Stimulated activated CD4-positive, alpha-beta T cell treated with anti-CD3 and anti-CD28 coated beads, Interleukin-1b, Interleukin-23, amount 100 ng/mL, for 24 hours (primary cell): ENCODE measurements around the gene FAM120C.

Experiments used
- DNase-seq, 4 experiments: peaks; one replicate each; pipeline ENCODE4 v3.0.0-alpha.2; 2020; ENCODE audit warnings: low read depth in 4 of 4, low spot score in 1 of 4

Gene FAM120C

GRCh38 chrX:54157561-54157960 lies 25.5 kb downstream of the FAM120C start:
- DNase-seq = no peak

- DNase-seq = no peak
Measured at GRCh38 chrX:54134269-54134668, 48.8 kb downstream of the FAM120C start.

GRCh38 chrX:54116391-54116790 lies 66.7 kb downstream of the FAM120C start:
- no peak for DNase-seq

GRCh38 chrX:54093571-54093970 lies 89.5 kb downstream of the FAM120C start:
- no peak for DNase-seq

- no peak for DNase-seq
Measured at GRCh38 chrX:54093159-54093558, 89.9 kb downstream of the FAM120C start.

GRCh38 chrX:54090880-54091279 lies 92.2 kb downstream of the FAM120C start:
- no peak for DNase-seq

- no peak for DNase-seq
Measured at GRCh38 chrX:54089191-54089590, 93.9 kb downstream of the FAM120C start.

GRCh38 chrX:54087661-54088060 lies 95.4 kb downstream of the FAM120C start:
- DNase-seq = no peak

- DNase-seq = no peak
Measured at GRCh38 chrX:54085666-54086065, 97.4 kb downstream of the FAM120C start.

DNA sequence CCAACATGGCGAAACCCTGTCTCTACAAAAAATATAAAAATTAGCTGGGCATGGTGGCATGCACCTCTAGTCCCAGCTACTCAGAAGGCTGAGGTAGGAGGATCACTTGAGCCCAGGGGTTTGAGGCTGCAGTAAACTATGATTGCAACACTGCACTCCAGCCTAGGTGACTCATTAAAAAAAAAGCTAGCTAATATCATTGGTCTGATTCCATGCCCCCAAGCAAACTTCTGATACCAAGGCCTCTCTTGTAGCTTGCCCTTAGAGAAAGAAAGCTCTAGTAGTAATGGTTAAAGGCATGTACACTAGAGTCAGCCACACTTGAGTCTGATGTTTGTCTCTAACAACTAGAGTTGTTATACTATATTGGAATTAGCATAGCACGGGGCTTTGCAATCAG lies 106.2 kb downstream of the FAM120C start:
- no peak for DNase-seq

GRCh38 chrX:54074826-54075225 lies 108.2 kb downstream of the FAM120C start:
- no peak for DNase-seq

DNA sequence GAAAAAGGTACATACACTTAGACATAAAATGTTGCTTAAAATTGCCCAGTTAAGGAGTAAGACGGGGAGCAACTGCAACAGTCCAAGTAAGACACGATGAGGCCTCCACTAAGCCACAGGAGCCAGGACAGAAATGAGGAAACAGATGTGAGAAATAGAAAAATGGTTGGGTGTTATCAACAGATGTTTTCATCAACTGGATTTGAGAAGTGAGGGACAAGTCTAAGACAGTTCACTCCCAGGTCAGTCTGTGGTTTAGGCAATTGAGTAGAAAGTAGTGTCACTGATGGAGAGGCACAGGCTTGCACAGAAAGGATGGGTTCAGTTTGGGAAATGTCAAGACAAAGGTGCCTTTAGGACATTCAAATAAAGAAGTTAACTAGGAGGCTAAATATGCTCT lies 115.3 kb downstream of the FAM120C start:
- DNase-seq = no peak

- DNase-seq = no peak
Measured at GRCh38 chrX:54066841-54067240, 116.2 kb downstream of the FAM120C start.

- no peak for DNase-seq
Measured at GRCh38 chrX:54064564-54064963, 118.5 kb downstream of the FAM120C start.

DNA sequence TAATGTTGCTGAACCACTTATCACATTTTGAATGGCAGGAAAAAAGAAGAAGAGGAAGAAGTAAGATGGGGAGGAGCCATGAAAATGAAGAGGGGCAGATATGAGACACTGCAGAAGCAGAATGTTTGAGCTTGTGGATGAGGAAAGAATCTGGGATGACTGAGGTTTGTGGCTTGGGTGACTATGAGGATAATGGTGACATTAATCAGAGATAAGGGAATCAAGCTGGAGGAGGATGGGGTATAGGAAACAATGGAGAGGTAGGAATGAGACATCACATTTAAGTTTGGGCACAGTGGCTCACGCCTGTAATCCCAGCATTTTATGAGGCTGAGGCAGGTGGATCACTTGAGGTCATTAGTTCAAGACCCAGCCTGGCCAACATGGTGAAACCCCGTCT lies 119.7 kb downstream of the FAM120C start:
- DNase-seq = no peak

DNA sequence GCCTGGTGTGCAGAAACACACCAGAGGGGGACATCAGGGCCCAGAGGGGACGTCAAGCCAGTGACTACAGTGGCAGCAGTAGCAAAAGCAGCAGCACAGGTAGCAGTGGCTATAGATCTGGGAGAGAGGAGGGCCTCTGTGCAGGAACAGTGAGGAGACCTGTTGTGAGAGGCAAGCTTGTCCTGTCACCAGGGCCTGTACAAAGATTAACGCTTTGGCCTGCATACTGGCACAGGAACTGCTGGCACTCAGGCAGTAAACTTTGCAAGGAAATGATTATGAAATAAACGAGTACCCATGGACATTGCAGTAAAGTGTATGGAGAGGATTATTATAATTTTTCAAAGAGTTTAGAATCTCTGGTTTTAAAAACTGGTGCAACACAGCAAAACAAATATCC lies 133.3 kb downstream of the FAM120C start:
- DNase-seq = no peak

DNA sequence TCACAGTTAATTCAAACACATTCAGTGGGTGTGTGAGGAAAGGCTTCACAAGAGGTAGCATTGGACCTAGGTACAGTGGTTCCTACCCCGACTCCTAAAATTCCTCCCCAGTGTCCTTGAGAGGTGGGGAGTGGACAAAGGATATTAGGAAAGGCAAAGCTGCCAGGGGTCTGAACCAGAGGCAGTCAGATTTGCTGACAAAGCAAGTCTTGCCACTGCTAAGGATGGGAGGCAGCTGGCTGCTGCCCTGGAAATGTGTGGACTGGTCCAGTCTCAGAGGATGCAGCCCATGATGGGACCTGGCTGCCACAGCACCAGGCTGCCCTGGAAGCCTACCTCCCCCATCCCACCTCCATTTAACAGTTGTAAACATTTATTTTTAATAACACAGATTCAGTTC lies 134.6 kb downstream of the FAM120C start:
- no peak for DNase-seq

DNA sequence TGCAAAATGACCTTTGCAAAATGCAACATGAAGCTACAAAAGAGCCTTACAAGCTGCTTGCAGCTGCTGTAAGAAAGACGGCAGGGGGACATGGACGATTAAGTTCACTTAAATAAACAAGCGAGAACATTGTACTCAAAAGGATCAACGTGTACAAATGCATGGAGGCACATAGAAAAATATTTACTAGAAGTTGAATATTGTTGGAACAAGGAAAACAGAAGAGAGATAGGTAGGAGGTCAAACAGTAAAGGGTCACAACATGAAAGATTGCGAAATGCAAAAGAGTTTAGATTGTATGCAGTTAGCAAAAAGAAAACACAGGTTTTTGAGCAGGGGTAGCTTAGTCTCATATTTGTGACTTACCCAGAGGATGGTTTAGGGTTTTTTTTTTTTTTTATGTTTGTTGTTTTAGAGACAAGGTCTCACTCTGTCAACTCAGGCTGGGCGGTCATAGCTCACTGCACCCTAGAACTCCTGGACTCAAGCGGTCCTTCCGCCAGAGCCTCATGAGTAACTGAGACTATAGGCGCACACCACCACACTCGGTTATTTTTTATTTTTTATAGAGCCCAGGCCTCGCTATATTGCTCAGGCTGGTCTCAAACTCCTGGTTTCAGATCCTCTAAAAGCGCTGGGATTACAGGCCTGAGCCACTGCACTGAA lies 137.4 kb downstream of the FAM120C start:
- DNase-seq = no peak

GRCh38 chrX:54044877-54045338 lies 138.1 kb downstream of the FAM120C start:
- no peak for DNase-seq

DNA sequence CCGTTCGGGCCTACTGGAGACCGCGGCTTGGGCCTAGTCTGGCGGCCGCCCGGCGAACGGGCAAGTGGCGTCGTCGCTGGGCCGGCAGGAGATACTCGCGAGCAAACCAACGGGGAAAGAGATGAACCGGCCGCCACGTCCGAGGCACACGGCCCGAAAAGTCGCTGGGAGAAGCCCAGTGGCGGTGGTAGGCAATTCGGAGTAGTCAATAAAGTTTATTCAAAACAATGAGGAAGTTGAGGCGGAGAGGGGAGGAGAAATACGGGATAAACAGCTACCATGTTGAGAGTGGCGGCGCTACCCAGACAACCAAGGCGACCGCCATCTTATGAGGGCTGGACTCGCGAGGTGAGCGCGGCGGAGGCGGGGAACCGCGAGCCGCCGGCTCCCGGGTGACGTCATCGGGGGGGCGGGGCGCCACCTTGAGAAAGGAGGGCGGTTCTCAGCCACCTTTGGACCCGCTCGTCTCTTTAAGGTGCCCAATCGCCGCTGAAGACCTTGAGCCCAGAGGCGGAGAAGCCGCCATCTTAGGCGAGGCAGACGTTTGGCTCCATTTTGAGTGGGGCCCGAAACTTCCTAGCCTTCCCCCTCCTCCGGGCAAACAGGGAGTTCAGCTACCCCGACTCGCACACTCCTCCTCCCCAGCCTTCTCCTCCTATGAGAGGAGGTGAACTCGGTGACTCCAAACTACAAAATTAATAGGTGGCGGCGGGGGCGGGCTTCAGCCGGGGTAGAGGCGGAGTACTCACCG lies 138.8 kb downstream of the FAM120C start, which contains the start of gene PHF8:
Gene PHF8 (minus strand): TSS at position 348 of the 751 bp plus-strand sequence. CDS start 1,745 bp downstream, outside the sequence.
- peak; percentile 74 to 90 (median 85) for DNase-seq

DNA sequence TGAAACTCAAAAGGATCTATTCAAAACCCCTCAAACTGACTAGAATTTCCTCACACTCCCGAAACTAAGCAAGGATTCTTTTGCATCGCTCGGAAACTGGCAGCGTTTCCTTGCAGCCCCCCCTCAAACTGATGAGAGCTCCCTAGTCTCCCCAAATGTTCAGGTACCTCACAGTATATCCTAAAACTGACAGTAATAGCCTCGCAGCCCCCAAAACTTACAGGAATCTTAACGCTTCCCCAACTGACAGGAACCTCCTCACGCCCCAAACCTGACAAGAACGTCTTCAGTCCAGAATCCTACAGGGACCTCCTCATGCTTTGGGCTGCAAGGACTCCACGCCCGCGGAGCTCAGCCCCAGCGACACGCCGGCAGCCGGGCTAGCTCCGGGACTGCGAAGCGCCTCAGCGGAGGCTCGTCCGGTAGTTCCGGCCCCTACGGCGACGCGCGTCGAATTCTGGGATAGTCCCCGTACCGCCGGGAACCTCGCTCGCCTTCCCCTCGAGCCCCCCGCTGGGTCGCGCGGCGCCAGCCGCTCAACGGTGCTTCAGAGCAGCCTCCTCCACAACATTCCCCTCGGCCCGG lies 139.4 kb downstream of the FAM120C start:
- DNase-seq = peak in 2 of 4 experiments; percentile 4 to 7

DNA sequence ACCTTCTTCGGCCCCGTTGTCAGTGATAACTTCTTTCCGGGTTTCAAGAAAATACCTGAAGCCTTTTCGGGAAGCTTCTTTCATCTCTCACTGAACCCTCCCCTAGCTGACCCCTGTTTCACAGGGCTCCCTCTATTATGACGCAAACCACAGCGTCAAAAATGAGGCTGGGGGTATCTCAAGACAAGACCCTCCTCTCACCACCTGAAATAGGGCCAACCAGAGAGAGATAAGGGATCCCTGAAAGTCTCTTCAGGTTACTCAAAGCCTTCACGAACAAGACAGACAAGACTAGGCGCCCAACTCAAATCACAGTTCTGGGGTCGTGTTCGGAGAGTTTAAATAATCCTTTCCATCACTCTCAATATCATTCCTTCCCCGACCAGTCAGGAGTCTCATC lies 140.0 kb downstream of the FAM120C start:
- DNase-seq = no peak
